Right atrium auricular region (tissue), 2 donors: Measurements from ENCODE around the gene HAUS1. TPM values are rescaled to one million over a fixed set of nuclear protein-coding genes. Genes with fewer than 3 reads are reported as not detected.
A peak's percentile ranks its signal among the peaks of the same experiment; 100 is the strongest.

Experiments
- DNase-seq: peaks from one replicate; pipeline ENCODE4 v3.0.0-alpha.2; 2019; ENCODE audit warnings: low spot score
- H3K27ac ChIP-seq, 2 donors: fragments of 200-600 bp; sonication (generic); 1 replicate in 1 of 2; 2 replicates in 1 of 2; pipeline ENCODE4 v1.5.1; 2016 to 2019
- H3K27me3 ChIP-seq, 2 donors: fragments of 200-600 bp; sonication (generic); one replicate each; pipeline versions ENCODE4 v1.5.1 to v1.6.0; 2017 to 2019
- H3K36me3 ChIP-seq: fragments of 200-600 bp; sonication (generic); one replicate; pipeline ENCODE4 v1.5.1; 2016
- H3K4me1 ChIP-seq, 2 donors: fragments of 200-600 bp; sonication (generic); one replicate each; pipeline versions ENCODE4 v1.5.1 to v1.6.0; 2017 to 2019
- H3K4me3 ChIP-seq, 2 donors: fragments of 200-600 bp; sonication (generic); 1 replicate in 1 of 2; 2 replicates in 1 of 2; pipeline ENCODE4 v1.5.1; 2017 to 2019; ENCODE audit warnings: mild to moderate bottlenecking in 1 of 2, moderate library complexity in 1 of 2
- H3K9me3 ChIP-seq, 2 donors: fragments of 200-600 bp; sonication (generic); one replicate each; pipeline ENCODE4 v1.5.1; 2019
- CTCF ChIP-seq, 2 donors: fragments of 200-600 bp; sonication (generic); IDR thresholded peaks; one replicate each; pipeline ENCODE4 v1.5.1; 2019; ENCODE audit warnings: antibody characterized with exemption in 2 of 2
- total RNA-seq, 2 donors: library from RNA; depleted of rRNA; stranded (reverse); fragments of >200 nt; gene quantifications; one replicate each; pipeline ENCODE4 v1.1.0, GENCODE V29; 2016

Gene HAUS1
- total RNA-seq, 2 donors from 2014 or later, result 12.5 to 16.8 TPM

- Histone ChIP-seq H3K27ac (peak overlapping the region; percentile 33 to 53), H3K9me3 (no peaks in the 10 kb centered on the region), H3K27me3 (no peaks in the 10 kb centered on the region), H3K4me3 (no peak overlapping the region), H3K4me1 (peaks cover 0 to 17% of the 10 kb centered on the region in 2 donors), H3K36me3 (no peaks in the 10 kb centered on the region)
- DNase-seq, result no peak
- no peak for TF ChIP-seq CTCF (IDR thresholded peaks at IDR 0.05)
Measured at GRCh38 chr18:46152808-46153617, 48.8 kb downstream of the HAUS1 start.

GRCh38 chr18:46155641-46156051 lies 51.5 kb downstream of the HAUS1 start:
- TF ChIP-seq CTCF (IDR thresholded peaks at IDR 0.05), result no peak
- Histone ChIP-seq H3K4me1 (peaks cover 0 to 17% of the 10 kb centered on the region in 2 donors), H3K27me3 (no peaks in the 10 kb centered on the region), H3K9me3 (no peaks in the 10 kb centered on the region), H3K27ac (no peak overlapping the region), H3K36me3 (no peaks in the 10 kb centered on the region), H3K4me3 (no peak overlapping the region)
- no peak for DNase-seq

- no peaks in the 10 kb centered on the region for H3K36me3 ChIP-seq
- DNase-seq, result no peak
- no peaks in the 10 kb centered on the region for H3K9me3 ChIP-seq
- H3K4me1 ChIP-seq, result peaks cover 0 to 17% of the 10 kb centered on the region in 2 donors
- no peak overlapping the region for H3K27ac ChIP-seq
- H3K27me3 ChIP-seq, result no peaks in the 10 kb centered on the region
- H3K4me3 ChIP-seq, result no peak overlapping the region
- TF ChIP-seq CTCF (IDR thresholded peaks at IDR 0.05), result no peak
Measured at GRCh38 chr18:46156124-46156745, 52.0 kb downstream of the HAUS1 start.

GRCh38 chr18:46156843-46157242 lies 52.7 kb downstream of the HAUS1 start:
- Histone ChIP-seq H3K9me3 (no peaks in the 10 kb centered on the region), H3K36me3 (no peaks in the 10 kb centered on the region), H3K4me3 (no peak overlapping the region), H3K27ac (no peak overlapping the region), H3K27me3 (no peaks in the 10 kb centered on the region), H3K4me1 (peaks cover 0 to 17% of the 10 kb centered on the region in 2 donors)
- TF ChIP-seq CTCF (IDR thresholded peaks at IDR 0.05), result no peak
- DNase-seq, result no peak

- Histone ChIP-seq H3K4me3 (no peak overlapping the region), H3K36me3 (no peaks in the 10 kb centered on the region), H3K27me3 (no peaks in the 10 kb centered on the region), H3K9me3 (no peaks in the 10 kb centered on the region), H3K4me1 (peaks cover 0 to under 1% of the 10 kb centered on the region in 2 donors), H3K27ac (no peak overlapping the region)
- TF ChIP-seq CTCF (IDR thresholded peaks at IDR 0.05), result no peak
- DNase-seq, result no peak
Measured at GRCh38 chr18:46158499-46158898, 54.3 kb downstream of the HAUS1 start.
